SK-N-SH (cell line): Measurements from ENCODE around the gene C1orf141. TPM values are rescaled to one million over a fixed set of nuclear protein-coding genes. Genes with fewer than 3 reads are reported as not detected.
A peak's percentile ranks its signal among the peaks of the same experiment; 100 is the strongest.

ENCODE experiments used
- CTCF ChIA-PET: fragments of 300-600, 350-600 bp; formaldehyde crosslinking; extraction: SDS; loops from one replicate; lab custom pipeline; 2021; lab: Yijun Ruan, JAX
- POLR2A ChIA-PET: fragments of 350-600 bp; sonication (Branson Sonifier 250); formaldehyde crosslinking; extraction: SDS; loops from one replicate; lab custom pipeline; 2020; ENCODE audit warnings: antibody characterized with exemption, inconsistent platforms; lab: Yijun Ruan, JAX
- DNase-seq: peaks from one replicate; pipeline ENCODE4 v3.0.0; 2012
- H2AFZ ChIP-seq: fragments of 200-600 bp; sonication (generic); 2 replicates; pipeline ENCODE4 v1.8.1; 2016; ENCODE audit warnings: antibody characterized with exemption, mild to moderate bottlenecking, low read depth
- H3F3A ChIP-seq: fragments of 200-600 bp; sonication (generic); replicated peaks from 2 replicates; pipeline ENCODE3; 2016; ENCODE audit warnings: antibody characterized with exemption, mild to moderate bottlenecking; ENCODE audit not compliant: insufficient read depth
- H3K27ac ChIP-seq, 2 experiments: fragments of 200-500 bp in 1 of 2; fragments of 200-600 bp in 1 of 2; sonication (Bioruptor generic) in 1 of 2; sonication (generic), shearing (Covaris generic) in 1 of 2; 2 replicates each; pipeline versions ENCODE4 v1.5.1 to v1.6.1; 2014 to 2016; ENCODE audit warnings: low read depth in 2 of 2, inconsistent platforms in 1 of 2, low read length in 1 of 2, mild to moderate bottlenecking in 1 of 2, mixed read lengths in 1 of 2
- H3K27me3 ChIP-seq: fragments of 200-600 bp; sonication (generic), shearing (Covaris generic); 2 replicates; pipeline ENCODE4 v1.6.1; 2016; ENCODE audit warnings: mixed run types; ENCODE audit not compliant: insufficient read depth
- H3K36me3 ChIP-seq, 2 experiments: fragments of 200-500 bp in 1 of 2; fragments of 200-600 bp in 1 of 2; sonication (Bioruptor generic) in 1 of 2; sonication (generic) in 1 of 2; replicated peaks in 1 of 2; 2 replicates each; pipeline versions ENCODE3 to v1.5.1; 2014 to 2016; ENCODE audit warnings: low read length in 1 of 2, mild to moderate bottlenecking in 1 of 2; ENCODE audit not compliant: insufficient read depth in 2 of 2, control insufficient read depth in 1 of 2
- H3K4me1 ChIP-seq, 2 experiments: fragments of 200-500 bp in 1 of 2; fragments of 200-600 bp in 1 of 2; sonication (Bioruptor generic) in 1 of 2; sonication (generic), shearing (Covaris generic) in 1 of 2; 2 replicates each; pipeline versions ENCODE4 v1.5.1 to v1.6.1; 2014 to 2016; ENCODE audit warnings: low read depth in 1 of 2, low read length in 1 of 2, mixed run types in 1 of 2; ENCODE audit not compliant: insufficient read depth in 2 of 2, control insufficient read depth in 1 of 2
- H3K4me2 ChIP-seq: fragments of 200-600 bp; sonication (generic), shearing (Covaris generic); 2 replicates; pipeline ENCODE4 v1.6.1; 2017; ENCODE audit warnings: mixed run types
- H3K4me3 ChIP-seq, 2 experiments: fragments of 200-500 bp in 1 of 2; fragments of 200-600 bp in 1 of 2; sonication (Bioruptor generic) in 1 of 2; sonication (generic), shearing (Covaris generic) in 1 of 2; 2 replicates each; pipeline versions ENCODE4 v1.5.1 to v1.8.1; 2014 to 2016; ENCODE audit warnings: low read depth in 2 of 2, inconsistent platforms in 1 of 2, low read length in 1 of 2, mild to moderate bottlenecking in 1 of 2, mixed read lengths in 1 of 2, moderate library complexity in 1 of 2
- H3K79me2 ChIP-seq: fragments of 200-600 bp; sonication (generic); 2 replicates; pipeline ENCODE4 v1.8.1; 2017; ENCODE audit warnings: mild to moderate bottlenecking; ENCODE audit not compliant: insufficient read depth
- H3K9ac ChIP-seq: fragments of 200-600 bp; sonication (generic); 2 replicates; pipeline ENCODE4 v1.6.1; 2017; ENCODE audit warnings: mixed run types
- H3K9me2 ChIP-seq: fragments of 200-600 bp; sonication (generic); 2 replicates; pipeline ENCODE4 v1.6.1; 2017; ENCODE audit warnings: mixed run types
- H3K9me3 ChIP-seq: fragments of 200-600 bp; sonication (generic); 2 replicates; pipeline ENCODE4 v1.6.1; 2017; ENCODE audit warnings: mixed run types, mild to moderate bottlenecking, moderate library complexity
- H4K20me1 ChIP-seq: fragments of 200-600 bp; sonication (generic); 2 replicates; pipeline ENCODE4 v1.6.1; 2017; ENCODE audit warnings: mild to moderate bottlenecking, mixed run types; ENCODE audit not compliant: insufficient read depth
- EP300 ChIP-seq, 2 experiments: IDR thresholded peaks; 2 replicates each; pipeline versions ENCODE4 v1.4.0 to v1.6.1; 2012; ENCODE audit warnings: borderline replicate concordance in 1 of 2, low read depth in 1 of 2, low read length in 1 of 2
- FOSL2 ChIP-seq: IDR thresholded peaks from 2 replicates; pipeline ENCODE4 v1.4.0; 2012; ENCODE audit warnings: low read depth, mild to moderate bottlenecking, moderate library complexity, borderline replicate concordance
- FOXJ3 ChIP-seq: sonication (generic); formaldehyde crosslinking; IDR thresholded peaks from 2 replicates; pipeline ENCODE4 v1.5.1; 2020; ENCODE audit warnings: mild to moderate bottlenecking, missing genetic modification reagents
- JUND ChIP-seq: IDR thresholded peaks from 2 replicates; pipeline ENCODE4 v1.4.0; 2012
- MXI1 ChIP-seq: IDR thresholded peaks from 2 replicates; pipeline ENCODE4 v1.6.1; 2012; ENCODE audit warnings: mild to moderate bottlenecking, low read depth, low read length, improper control_type of control experiment
- NRF1 ChIP-seq: IDR thresholded peaks from 2 replicates; pipeline ENCODE4 v1.6.1; 2012; ENCODE audit warnings: low read depth, mild to moderate bottlenecking, low read length
- POLR2AphosphoS5 ChIP-seq: IDR thresholded peaks from 2 replicates; pipeline ENCODE4 v1.6.1; 2012; ENCODE audit warnings: low read depth, low read length
- RAD21 ChIP-seq: IDR thresholded peaks from 2 replicates; pipeline ENCODE4 v1.6.1; 2012; ENCODE audit warnings: mild to moderate bottlenecking, low read length
- RCOR1 ChIP-seq: fragments of 150-350 bp; IDR thresholded peaks from 2 replicates; pipeline ENCODE4 v1.6.1; 2017; ENCODE audit warnings: antibody characterized with exemption, low read length
- RFX5 ChIP-seq: IDR thresholded peaks from 2 replicates; pipeline ENCODE4 v1.6.1; 2012; ENCODE audit warnings: mild to moderate bottlenecking, improper control_type of control experiment, low read length
- RXRA ChIP-seq: IDR thresholded peaks from 2 replicates; pipeline ENCODE4 v1.4.0; 2012; ENCODE audit warnings: low read depth, mild to moderate bottlenecking, borderline replicate concordance
- TAF1 ChIP-seq: IDR thresholded peaks from 2 replicates; pipeline ENCODE4 v1.6.1; 2012; ENCODE audit warnings: low read depth, mild to moderate bottlenecking, low read length, moderate library complexity, borderline replicate concordance
- YY1 ChIP-seq: IDR thresholded peaks from 2 replicates; pipeline ENCODE4 v1.4.0; 2012; ENCODE audit warnings: low read depth, mild to moderate bottlenecking
- whole genome bisulfite sequencing: methylation state at CpG from one replicate; pipeline ENCODE4 v1.1.6; 2017; ENCODE audit warnings: low lambda C conversion rate; 5-methylcytosine and 5-hydroxymethylcytosine counted together
- polyA plus RNA-seq, 3 experiments: library from polyadenylated mRNA; depleted of rRNA; stranded (reverse); fragments of >200 nt; gene quantifications; 2 replicates each; pipeline ENCODE4 v1.2.3, GENCODE V29; 2012
- TF ChIP-seq, protein P1 (sequence below): IDR thresholded peaks from 2 replicates; pipeline ENCODE4 v1.4.0; 2012; ENCODE audit warnings: low read depth, borderline replicate concordance
- TF ChIP-seq, protein P2 (sequence below): fragments of 200-600 bp; sonication (generic); IDR thresholded peaks from 2 replicates; pipeline ENCODE4 v1.6.1; 2017; ENCODE audit warnings: antibody characterized with exemption, mild to moderate bottlenecking, moderate library complexity

C1orf141 gene
- polyA plus RNA-seq, 1 of the 3 experiments (the other 2 are of a cell fraction) = not detected

DNA sequence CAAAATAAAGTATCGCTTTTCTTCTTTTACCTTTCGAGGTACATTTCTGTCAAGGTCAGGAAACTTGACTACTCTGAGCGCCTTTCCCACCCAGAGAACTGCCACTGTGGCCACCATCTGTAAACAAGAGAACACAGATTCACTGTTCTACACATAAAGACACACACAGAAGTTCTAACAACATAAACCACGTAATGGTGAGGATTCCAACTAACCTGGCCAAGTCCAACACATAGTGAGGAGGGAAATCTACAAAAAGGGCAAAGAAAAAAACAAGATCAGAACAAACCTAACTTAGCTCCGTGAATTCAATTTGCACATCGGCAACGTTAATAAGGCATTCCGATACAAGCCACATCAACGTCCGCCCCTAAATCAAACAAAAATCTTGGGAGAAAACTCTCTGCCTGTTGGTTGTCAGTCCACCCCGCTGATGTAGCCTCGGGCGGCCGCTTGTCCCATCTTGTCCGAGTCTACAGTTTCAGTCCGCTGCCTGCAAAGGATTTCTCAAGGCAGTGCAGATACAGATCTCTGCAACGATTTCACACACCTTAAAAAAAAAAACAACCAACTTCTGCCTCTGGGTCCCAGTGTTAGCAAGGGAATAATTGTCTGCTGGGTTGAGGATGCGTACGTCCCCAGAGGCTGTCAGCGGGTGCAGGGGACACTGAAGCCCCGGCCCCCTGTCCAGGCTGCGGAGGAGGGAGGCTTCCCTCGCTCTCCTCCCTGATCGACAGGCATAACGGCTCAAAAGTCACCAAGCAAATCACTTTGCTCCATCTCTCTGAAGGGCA is 81.8 kb downstream of the C1orf141 start:
- Histone ChIP-seq H3K27me3 (no peaks in the 10 kb centered on the region), H3F3A (no peaks in the 10 kb centered on the region), H3K36me3 (peaks cover 24 to 27% of the 10 kb centered on the region in 2 experiments), H4K20me1 (no peaks in the 10 kb centered on the region), H3K4me3 (peak overlapping the region; percentile 75 to 93), H3K9me3 (no peaks in the 10 kb centered on the region), H3K4me2 (peak overlapping the region; percentile 84), H3K9ac (peak overlapping the region; percentile 84), H3K27ac (peak overlapping the region; percentile 88 to 97), H2AFZ (peak overlapping the region; percentile 94), H3K4me1 (peaks cover 7 to 8% of the 10 kb centered on the region in 2 experiments; a peak in 3 of 4 replicates), H3K79me2 (peaks cover 33% of the 10 kb centered on the region), H3K9me2 (no peaks in the 10 kb centered on the region)
- POLR2A ChIA-PET = interaction anchor here (0.8 to 1.3 kb wide), 5 partner anchors 10 to 376 kb away, joined by 3 to 4 read pairs (median 3); no protein-coding TSS in a partner anchor
- CTCF ChIA-PET = interaction anchor here (0.6 to 2.2 kb wide), 7 partner anchors 26 to 1024 kb away, joined by 3 to 8 read pairs (median 3); no protein-coding TSS in a partner anchor
- 4% methylated on average over 22 of the region's 25 CpGs for WGBS
- TF ChIP-seq RCOR1 = no peak
- peak; percentile 9; the same call in 1 of the 2 replicates for TF ChIP-seq TAF1
- TF ChIP-seq FOXJ3 (CRISPR knock-in tag) = no peak
- no peak for TF ChIP-seq RAD21
- TF ChIP-seq, protein P1, sequence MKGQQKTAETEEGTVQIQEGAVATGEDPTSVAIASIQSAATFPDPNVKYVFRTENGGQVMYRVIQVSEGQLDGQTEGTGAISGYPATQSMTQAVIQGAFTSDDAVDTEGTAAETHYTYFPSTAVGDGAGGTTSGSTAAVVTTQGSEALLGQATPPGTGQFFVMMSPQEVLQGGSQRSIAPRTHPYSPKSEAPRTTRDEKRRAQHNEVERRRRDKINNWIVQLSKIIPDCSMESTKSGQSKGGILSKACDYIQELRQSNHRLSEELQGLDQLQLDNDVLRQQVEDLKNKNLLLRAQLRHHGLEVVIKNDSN = no peak
- 0 out of 4 replicates have a peak, but pooled peaks of 1 of the 2 experiments have one; percentile 12 for TF ChIP-seq EP300 (IDR thresholded peaks at IDR 0.05; ENCODE audit: borderline replicate concordance in 1 of 2, low read depth in 1 of 2, low read length in 1 of 2)
- peak; percentile 7 for DNase-seq

DNA sequence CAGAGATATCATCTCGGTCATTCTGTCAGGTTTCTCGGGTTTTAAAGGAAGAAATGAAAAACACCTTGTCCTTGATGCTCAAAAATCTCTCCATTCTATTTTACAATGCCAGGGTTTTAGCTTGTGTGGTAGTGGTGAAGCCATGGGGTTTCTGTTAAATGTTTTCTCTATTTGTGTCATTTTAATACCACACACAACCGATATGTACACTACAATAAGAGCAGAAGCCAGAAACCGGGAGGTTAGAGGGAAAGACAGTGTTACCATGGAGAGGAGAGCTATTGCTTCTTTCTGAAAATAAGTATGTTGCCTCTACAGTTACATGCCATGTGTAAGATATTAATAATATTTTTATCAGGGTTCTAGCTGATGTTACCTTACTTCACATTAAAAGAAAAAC is 83.6 kb downstream of the C1orf141 start:
- peak overlapping the region; percentile 84; the same call in 1 of the 2 replicates for H3K4me2 ChIP-seq

DNA sequence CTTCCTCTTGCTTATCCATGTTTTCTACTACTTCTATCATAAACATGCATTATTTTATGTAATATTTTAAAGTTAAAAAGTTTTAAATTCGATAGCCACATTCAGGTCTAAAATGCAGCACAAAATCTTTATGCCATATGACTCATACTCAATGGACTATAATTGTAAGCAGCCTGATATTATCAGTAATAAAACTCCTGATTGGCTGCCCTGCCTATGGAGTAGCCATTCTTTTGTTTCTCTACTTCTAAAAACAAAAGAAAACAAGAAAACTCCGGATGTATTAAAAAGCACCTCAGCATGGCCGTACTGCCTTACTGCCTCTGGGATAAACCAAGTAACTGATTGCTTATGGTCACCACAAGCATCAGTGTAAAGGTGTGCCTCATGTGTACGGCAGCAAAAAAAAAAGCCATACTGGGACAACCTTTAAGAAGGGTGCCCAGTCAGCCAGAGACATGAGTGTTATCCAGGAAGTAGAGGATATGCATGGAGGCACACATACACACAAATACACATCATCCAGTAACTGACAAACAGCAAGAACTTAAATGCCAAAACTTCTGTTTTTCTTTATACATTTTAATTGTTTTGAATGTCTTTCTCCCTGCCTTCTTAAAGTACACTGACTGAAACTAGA is 90.0 kb downstream of the C1orf141 start:
- no peaks in the 10 kb centered on the region for H3K79me2 ChIP-seq
- 90% methylated on average over 4 of the region's 4 CpGs for WGBS
- H3K27me3 ChIP-seq = no peaks in the 10 kb centered on the region
- no peaks in the 10 kb centered on the region for H3K4me1 ChIP-seq
- H3K36me3 ChIP-seq = peaks cover 47 to 61% of the 10 kb centered on the region in 2 experiments
- no peak for DNase-seq
- POLR2A ChIA-PET = no interaction called here
- no peaks in the 10 kb centered on the region for H3K9me2 ChIP-seq
- no peak overlapping the region for H3K9ac ChIP-seq
- H3K9me3 ChIP-seq = no peaks in the 10 kb centered on the region
- H3K27ac ChIP-seq = peak overlapping the region in 1 of 2 experiments; percentile 22; a peak in 1 of 4 replicates
- CTCF ChIA-PET = no interaction called here
- no peaks in the 10 kb centered on the region for H4K20me1 ChIP-seq
- no peak overlapping the region for H3K4me2 ChIP-seq
- H3K4me3 ChIP-seq = no peak overlapping the region
- H3F3A ChIP-seq = no peaks in the 10 kb centered on the region
- H2AFZ ChIP-seq = no peak overlapping the region; the same call in 1 of the 2 replicates
- TF ChIP-seq, protein P2, sequence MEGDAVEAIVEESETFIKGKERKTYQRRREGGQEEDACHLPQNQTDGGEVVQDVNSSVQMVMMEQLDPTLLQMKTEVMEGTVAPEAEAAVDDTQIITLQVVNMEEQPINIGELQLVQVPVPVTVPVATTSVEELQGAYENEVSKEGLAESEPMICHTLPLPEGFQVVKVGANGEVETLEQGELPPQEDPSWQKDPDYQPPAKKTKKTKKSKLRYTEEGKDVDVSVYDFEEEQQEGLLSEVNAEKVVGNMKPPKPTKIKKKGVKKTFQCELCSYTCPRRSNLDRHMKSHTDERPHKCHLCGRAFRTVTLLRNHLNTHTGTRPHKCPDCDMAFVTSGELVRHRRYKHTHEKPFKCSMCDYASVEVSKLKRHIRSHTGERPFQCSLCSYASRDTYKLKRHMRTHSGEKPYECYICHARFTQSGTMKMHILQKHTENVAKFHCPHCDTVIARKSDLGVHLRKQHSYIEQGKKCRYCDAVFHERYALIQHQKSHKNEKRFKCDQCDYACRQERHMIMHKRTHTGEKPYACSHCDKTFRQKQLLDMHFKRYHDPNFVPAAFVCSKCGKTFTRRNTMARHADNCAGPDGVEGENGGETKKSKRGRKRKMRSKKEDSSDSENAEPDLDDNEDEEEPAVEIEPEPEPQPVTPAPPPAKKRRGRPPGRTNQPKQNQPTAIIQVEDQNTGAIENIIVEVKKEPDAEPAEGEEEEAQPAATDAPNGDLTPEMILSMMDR = no peak
- TF ChIP-seq RFX5 = no peak
- TF ChIP-seq POLR2AphosphoS5 = no peak
- no peak for TF ChIP-seq RXRA
- TF ChIP-seq JUND = peak; percentile 36
- TF ChIP-seq, protein P1 = no peak
- no peak for TF ChIP-seq YY1
- no peak for TF ChIP-seq NRF1
- peak; percentile 15; the same call in 1 of the 2 replicates for TF ChIP-seq FOSL2
- TF ChIP-seq MXI1 = no peak

More for the DNA sequence above, 83.6 kb downstream of the C1orf141 start:
- 76% methylated on average over 4 of the region's 4 CpGs for WGBS
- Histone ChIP-seq H3K79me2 (peaks cover 33% of the 10 kb centered on the region), H3K9me2 (no peaks in the 10 kb centered on the region), H3K4me3 (no peak overlapping the region), H2AFZ (no peak overlapping the region), H4K20me1 (no peaks in the 10 kb centered on the region), H3K4me1 (peaks cover 7 to 8% of the 10 kb centered on the region in 2 experiments; a peak in 3 of 4 replicates), H3K27ac (no peak overlapping the region), H3K27me3 (no peaks in the 10 kb centered on the region), H3K9me3 (no peaks in the 10 kb centered on the region), H3F3A (no peaks in the 10 kb centered on the region), H3K9ac (peak overlapping the region; percentile 84; the same call in 1 of the 2 replicates), H3K36me3 (peaks cover 24 to 42% of the 10 kb centered on the region in 2 experiments)
- no peak for TF ChIP-seq JUND
- ChIA-PET CTCF (interaction anchor here (0.7 to 2.2 kb wide), 2 partner anchors 56 to 98 kb away, joined by 3 to 7 read pairs; no protein-coding TSS in a partner anchor), POLR2A (no interaction called here)
- no peak for DNase-seq
